GM19193 (cell line): ENCODE results near the gene CLIP1.

ENCODE experiments used
- POLR2A ChIP-seq: IDR thresholded peaks from 4 replicates; pipeline ENCODE4 v1.6.1; 2011; ENCODE audit not compliant: insufficient read depth, insufficient read length; ENCODE audit errors: extremely low read depth

CLIP1 gene

DNA sequence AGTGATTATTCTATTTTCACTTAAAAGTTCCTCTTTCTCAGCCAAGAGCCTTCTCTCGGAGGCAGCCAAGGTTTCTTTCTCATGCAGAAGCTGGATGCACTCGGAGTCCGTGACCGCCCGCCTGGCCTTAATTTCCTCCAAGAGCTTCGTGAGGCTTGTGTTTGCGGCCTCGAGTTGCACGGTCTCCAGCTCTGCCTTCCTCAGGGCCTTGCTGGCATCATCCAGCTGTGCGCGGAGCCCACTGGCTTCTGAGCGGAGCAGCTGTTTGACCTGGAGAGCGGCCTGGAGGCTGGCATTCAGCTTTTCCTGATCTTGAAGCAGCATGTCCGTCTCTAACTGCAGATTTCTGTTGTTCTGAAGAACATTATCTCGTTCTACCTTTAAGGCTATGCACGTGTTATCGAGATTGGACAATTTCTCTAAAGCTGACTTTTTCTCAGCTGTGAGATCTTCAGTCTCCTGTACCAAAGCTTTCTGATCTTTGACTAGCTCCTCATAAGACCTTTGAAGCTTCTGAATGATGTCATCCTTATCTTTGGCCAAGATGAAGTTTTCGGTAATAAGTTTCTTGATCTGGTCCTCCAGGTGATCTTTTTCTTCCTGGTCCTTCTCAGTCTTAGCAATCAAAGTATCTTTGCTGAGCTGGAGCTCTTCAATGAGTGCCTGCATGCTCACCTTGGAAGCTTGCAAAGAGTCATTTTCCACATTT, 99.0 kb downstream of the CLIP1 start:
- TF ChIP-seq POLR2A: no peak

DNA sequence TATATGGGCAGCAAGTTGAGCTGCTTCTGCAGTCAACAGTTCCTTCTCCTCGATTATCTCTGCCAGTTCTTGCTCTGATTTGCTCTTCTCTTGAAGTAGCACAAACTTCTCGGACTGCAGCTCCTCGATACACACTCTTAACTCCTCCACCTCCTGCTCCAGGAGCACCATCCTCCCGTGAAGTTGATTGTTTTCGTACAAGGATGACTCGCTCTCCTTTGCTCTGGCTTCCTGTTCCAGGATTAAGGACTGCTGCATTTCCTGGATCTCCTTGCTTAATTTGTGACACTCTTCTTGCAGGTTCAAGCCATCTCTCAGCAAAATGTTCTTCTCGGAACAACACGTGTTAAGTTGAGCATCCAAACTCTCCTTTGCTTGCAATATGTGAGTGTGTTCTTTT, 100.0 kb downstream of the CLIP1 start:
- TF ChIP-seq POLR2A: no peak

DNA sequence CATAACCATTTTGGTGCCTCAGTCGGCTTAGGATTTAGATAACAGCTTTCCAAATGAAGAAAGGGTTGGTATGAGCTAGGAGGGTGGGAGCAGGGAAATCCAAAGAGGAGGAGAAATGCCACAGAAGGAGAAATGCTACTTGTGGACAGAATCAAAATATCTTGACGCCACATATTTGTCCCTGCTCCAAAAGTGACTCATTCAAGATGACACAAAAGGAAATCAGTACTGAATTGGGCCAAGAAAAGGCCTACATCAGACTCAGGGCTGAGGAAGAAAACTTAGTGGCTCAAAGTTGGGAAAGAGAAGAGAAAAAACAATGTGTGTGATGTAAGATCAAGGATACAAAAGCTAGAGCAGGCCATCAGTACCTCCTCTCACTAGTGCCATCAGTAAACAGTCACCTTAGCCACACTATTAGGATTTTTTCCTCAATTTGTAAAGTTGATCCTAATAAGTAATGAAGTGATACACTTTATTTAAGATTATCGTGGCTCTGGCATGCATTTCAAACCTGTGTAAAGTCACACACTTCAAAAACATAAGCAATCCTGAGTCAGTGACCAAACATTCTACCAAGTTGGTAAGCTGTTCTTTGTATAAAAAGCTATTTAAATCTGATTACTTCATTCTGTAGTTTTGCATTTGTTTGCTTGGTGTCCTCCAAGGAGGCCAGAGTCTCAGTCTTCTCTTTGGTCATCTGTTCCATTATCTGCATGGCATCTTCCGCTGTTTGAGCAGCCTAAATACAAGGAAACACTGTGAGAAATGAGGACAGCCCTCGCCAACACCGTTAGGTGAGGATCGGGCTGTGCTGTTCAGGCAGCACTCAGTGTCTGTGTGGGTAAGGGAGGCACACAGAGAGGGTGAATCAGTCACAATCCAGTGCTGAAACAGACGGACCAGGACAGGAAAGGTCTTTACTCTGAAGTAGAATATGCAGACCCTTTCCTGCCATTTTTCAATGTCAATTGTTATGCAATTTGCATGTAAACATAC, 103.6 kb downstream of the CLIP1 start:
- no peak for TF ChIP-seq POLR2A

DNA sequence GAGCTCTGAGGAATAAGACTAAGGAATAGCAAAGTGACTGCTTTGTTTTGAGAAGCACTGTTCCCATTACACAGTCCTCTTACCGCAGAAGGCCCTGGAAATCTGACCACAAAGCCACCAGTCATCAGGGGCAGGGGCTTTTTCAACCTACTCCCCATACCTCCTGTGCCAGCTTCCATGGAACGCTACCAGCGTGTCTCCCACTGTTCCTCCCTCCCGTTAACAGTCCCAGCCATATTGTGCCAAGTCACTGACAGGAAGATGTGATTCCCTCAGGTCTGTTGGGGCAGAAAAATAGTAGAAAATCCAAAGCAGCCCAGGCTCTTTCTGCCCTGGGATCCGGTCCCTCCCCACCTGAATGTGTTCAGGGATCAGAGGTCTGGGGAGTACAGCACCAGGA, 109.5 kb downstream of the CLIP1 start:
- no peak for TF ChIP-seq POLR2A

DNA sequence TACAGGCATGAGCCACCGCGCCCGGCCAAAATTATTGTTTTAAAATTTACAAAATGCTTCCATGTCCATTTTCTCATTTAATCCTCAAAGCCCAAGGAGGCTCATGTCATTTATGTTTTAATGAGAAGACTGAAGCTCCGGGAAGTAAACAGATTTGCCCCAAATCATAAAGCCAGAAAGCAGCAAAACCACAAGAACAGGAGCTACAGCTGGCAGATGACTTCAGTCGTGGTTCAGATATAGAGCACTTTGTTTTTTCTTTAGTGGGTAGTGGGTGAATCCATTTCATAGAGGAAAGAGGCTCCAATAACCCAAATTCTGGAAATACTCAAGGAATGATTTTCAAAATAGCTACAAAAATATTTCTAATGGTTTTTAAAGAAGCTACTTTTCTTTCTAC, 110.8 kb downstream of the CLIP1 start:
- TF ChIP-seq POLR2A: no peak

DNA sequence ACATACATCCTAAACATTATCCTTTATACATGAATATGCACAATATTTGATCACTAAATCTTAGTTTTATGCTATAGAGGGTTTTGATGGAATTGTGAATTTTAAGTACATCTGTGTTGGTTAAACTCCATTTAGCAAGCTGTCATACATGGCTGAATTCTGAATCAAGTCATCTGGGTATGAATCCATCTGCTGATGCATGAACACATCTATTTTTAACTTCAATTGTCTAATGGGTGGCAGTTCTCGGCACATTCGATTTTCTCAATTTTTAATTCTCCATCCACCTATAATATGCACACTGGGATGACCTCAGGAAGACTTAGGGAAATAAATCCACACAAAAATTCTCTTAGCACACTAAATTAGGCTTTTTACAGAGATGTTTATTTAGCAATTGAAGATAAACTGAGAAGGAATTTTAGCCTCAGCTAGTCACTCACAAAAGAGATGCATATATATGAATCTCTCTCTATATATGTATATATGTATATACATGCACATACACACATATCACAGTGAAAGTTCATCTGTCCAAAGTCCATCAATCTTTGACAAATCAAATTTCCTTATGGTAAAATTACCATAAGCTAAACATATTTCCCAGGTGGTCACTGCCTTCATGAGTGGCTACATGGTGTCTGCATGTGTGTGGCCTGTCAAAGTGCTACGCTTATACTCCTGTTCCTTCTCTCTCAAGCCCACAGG, 111.7 kb downstream of the CLIP1 start:
- no peak for TF ChIP-seq POLR2A

DNA sequence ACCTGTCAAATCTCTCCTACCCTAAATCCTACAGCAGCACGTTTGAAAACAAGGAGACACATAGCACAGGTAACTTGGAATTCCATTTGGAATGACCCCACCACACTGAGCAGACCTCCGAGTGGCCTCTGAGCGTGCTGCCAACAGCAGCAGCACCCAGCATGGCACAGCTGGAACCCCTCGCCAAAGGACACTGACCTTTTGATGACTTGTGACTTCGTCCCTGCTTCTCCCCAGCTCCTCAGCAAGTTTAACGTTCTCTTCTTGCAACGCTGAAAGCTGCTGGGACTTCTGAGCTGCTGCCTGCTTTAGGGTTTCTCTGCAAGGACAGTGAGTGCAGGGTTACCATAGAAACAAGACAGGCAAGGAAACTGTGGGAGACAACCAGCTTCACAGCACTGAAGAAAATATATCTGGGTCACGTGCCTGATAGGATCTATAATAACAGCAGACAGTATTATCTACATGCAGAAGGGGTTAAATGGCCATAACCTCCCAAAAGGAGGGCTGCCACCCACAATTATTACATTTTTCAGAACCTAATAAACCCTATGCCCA, 112.8 kb downstream of the CLIP1 start:
- no peak for TF ChIP-seq POLR2A

DNA sequence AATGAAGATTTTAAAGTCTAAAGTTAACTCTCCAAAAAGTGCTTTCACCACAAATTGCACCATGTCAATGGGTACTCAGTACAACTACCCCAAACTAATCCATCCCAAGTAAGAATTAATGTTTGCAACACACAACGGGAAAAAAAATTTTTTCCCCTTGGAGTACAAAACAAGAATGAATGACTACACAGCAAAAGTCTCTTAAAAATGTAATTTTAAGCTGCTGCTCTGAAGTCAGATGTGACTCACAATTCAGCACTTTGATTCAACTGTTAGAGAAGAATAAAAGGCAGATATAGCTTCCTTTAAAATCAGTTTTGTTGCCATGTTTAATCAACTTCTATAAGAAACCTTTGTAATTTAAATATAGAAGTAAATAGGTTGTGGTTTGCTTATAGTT, 113.7 kb downstream of the CLIP1 start:
- TF ChIP-seq POLR2A: no peak

DNA sequence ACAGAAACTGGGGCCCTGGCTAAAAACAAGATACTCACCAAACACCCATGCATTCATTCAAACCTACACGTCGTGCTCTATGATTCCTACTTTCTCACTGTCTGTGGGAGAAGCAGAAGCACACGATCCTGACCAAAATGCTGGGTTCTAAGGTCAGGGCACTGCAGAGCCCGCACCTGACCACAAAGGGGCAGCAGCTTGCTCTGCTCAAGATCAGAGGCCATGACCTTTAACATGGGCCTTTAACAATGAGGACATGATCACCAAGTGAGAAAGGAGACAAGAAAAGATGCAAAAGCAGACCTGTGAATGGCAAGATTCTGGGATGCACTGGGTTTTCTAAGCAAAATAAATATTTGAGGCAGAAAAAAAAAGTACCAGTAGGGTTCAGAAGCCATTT, 116.1 kb downstream of the CLIP1 start:
- TF ChIP-seq POLR2A: no peak

DNA sequence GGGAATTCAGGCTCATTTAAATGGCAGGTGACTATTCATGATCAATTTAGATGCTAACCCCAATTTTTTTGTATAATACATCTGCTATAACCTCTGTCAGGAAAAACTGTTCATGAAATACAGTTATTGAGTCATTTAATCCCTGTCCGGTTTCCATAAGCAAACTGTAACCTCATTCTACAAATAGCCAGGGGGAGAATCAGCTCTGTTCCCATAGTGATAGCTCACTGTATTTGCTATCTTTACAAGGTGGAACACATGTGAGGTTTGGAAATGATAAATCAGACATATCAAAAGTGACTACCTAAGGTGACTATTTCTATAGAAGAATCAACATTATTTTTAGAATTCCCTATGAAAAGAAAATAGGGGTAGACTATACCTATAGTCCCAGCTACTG, 117.5 kb downstream of the CLIP1 start:
- TF ChIP-seq POLR2A: no peak

DNA sequence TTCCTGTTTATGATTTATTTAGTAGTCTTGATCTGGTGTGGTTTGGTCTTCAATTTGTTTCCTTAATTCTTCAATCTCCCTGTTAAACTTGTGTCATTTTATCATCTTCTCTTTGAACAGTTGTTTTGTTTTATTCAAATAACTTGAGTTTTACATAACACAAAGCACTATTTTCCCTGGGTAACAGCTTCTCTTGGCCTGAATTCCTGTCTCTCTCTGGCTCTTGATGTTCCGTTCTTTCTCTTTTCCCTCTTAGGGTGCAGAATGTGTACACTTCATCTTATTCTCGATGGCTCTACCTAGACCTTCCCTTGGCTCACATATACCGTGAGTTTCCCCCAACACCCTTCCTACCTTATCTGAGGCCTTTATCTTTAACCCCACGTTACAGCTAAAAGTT, 119.4 kb downstream of the CLIP1 start:
- TF ChIP-seq POLR2A: no peak

DNA sequence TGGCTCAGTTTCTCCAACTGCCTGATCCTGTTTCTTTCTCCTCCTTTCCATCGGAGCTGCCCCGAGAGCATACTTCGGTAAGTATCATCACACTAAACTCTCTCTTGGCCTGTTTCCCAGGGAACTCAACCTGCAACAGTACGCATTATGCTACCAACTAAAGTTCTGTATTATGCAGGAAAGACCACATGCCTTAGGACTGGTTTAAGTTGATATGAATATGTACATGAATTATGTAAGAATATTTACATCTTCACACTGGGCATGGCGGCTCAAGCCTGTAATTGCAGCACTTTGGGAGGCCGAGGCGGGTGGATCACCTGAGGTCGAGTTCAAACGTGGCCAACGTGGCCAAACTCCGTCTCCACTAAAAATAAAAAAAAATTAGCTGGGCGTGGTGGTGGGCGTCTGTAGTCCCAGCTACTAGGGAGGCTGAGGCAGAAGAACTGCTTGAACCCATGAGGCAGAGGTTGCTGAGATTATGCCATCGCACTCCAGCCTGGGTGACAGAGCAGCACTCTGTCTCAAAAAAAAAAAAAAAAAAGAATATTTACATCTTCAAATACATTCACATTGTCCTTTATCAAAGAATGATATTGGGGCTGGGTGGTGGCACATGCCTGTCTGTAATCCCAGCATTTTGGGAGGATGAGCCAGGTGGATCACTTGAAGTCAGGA, 124.3 kb downstream of the CLIP1 start:
- TF ChIP-seq POLR2A: no peak

DNA sequence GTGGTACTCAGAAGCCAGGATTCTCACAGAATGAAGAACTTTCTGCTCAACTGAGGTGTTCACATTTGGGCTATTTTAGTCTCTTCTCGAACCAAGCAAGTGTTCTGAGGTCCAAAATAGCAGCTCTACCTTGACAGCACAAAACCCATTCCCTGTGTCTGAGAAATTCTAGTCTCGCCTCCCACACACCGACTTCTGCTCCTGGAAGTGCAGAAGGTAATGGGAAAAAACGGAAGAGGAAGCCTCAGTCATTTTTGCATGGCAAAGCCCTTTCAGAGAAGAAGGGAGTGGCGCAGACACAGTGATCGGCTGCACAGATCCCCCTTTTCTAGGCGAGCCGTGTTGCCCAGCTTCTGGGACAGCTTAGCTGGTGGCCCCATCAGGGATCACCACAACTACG, 125.0 kb downstream of the CLIP1 start:
- TF ChIP-seq POLR2A: no peak

DNA sequence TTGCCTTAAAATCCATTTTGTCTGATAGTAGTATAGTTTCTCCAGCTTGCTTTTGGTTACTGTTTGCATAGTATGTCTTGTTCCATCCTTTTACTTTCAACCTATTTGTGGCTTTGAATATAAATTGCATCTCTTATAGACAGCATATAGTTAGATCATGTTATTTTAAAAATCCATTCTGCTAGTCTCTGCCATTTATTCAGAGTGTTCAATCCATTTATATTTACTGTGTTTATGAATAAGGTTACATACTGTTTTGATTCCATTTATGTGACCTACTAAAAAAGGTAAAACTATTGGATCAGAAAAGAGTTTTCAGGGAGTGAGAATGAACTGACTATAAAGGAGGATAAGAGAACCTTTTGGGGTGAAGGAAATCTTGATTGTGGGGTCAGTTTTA, 126.6 kb downstream of the CLIP1 start:
- no peak for TF ChIP-seq POLR2A
